K562 (cell line): Measurements from ENCODE around the gene SNIP1. TPM values are rescaled to one million over a fixed set of nuclear protein-coding genes. Genes with fewer than 3 reads are reported as not detected.
"Not testable (repeated sequence)": the region's sequence is repeated elsewhere in the genome, so short reads cannot be mapped to it uniquely, and the experiment has no call there.

Experiments used
- ATAC-seq: fragments of 200-7000 bp; cut with Tn5 transposase; 3 replicates; pipeline ENCODE4 v1.9.1; 2020; ENCODE audit warnings: moderate library complexity
- BruUV-seq: library from RNA; stranded (reverse); fragments of 400-500 nt; replicated peaks from 2 replicates; lab custom pipeline; 2021; lab: Mats Ljungman, UMichigan
- CTCF ChIA-PET: fragments of 300-600 bp; formaldehyde crosslinking; extraction: SDS; loops from one replicate; lab custom pipeline; 2021; ENCODE audit warnings: low intra/inter-chr PET ratio; lab: Yijun Ruan, JAX
- POLR2A ChIA-PET: fragments of 300-600, 350-650 bp; sonication (Branson Sonifier 250); formaldehyde crosslinking; extraction: SDS; loops from one replicate; lab custom pipeline; 2021; ENCODE audit warnings: antibody characterized with exemption, inconsistent platforms; lab: Yijun Ruan, JAX
- DNase-seq, 4 experiments: peaks; one replicate each; pipeline versions ENCODE4 v3.0.0 to v3.0.0-alpha.2; 2011 to 2018; ENCODE audit warnings: low spot score in 3 of 4, mixed read lengths in 3 of 4; ENCODE audit errors: extremely low read depth in 1 of 4
- FAIRE-seq: peaks from 2 replicates; lab custom pipeline; 2011; peaks lifted over from hg19 to GRCh38; lab: Jason Lieb, UNC
- H2AFZ ChIP-seq: 2 replicates; pipeline ENCODE4 v1.6.0; 2011; ENCODE audit warnings: low read depth, low read length, control low read depth, inconsistent platforms
- H3K27ac ChIP-seq: fragments of 200-600 bp; 3 replicates; pipeline ENCODE4 v1.8.0; 2011; ENCODE audit warnings: low read depth, mild to moderate bottlenecking, control low read depth, inconsistent platforms, low read length, moderate library complexity, mixed read lengths; ENCODE audit errors: extremely low read depth
- H3K27me3 ChIP-seq, 2 experiments: fragments of 300-600 bp in 1 of 2; 2 replicates in 1 of 2; 3 replicates in 1 of 2; pipeline versions ENCODE4 v1.6.0 to v1.8.0; 2011; ENCODE audit warnings: inconsistent platforms in 2 of 2, low read length in 2 of 2, mild to moderate bottlenecking in 1 of 2, mixed read lengths in 1 of 2, moderate library complexity in 1 of 2; ENCODE audit not compliant: control insufficient read depth in 2 of 2, insufficient read depth in 2 of 2
- H3K36me3 ChIP-seq: fragments of 300-600 bp; 3 replicates; pipeline ENCODE4 v1.8.0; 2011; ENCODE audit warnings: mild to moderate bottlenecking, low read length, inconsistent platforms; ENCODE audit not compliant: control insufficient read depth, insufficient read depth
- H3K4me1 ChIP-seq, 2 experiments: fragments of 200-600 bp in 1 of 2; replicated peaks in 1 of 2; 2 replicates in 1 of 2; 3 replicates in 1 of 2; pipeline versions ENCODE4 v1.5.1 to v1.8.0; 2011; ENCODE audit warnings: inconsistent platforms in 2 of 2, low read length in 2 of 2, mild to moderate bottlenecking in 1 of 2, mixed read lengths in 1 of 2, moderate library complexity in 1 of 2; ENCODE audit not compliant: control insufficient read depth in 2 of 2, insufficient read depth in 2 of 2
- H3K4me2 ChIP-seq: 2 replicates; pipeline ENCODE4 v1.6.1; 2011; ENCODE audit warnings: low read length, control low read depth, inconsistent platforms, mixed read lengths; ENCODE audit not compliant: insufficient read depth
- H3K4me3 ChIP-seq: fragments of 200-600 bp; sonication (generic), shearing (Covaris generic); 2 replicates; pipeline ENCODE4 v1.5.1; 2016; ENCODE audit warnings: control low read depth, inconsistent platforms
- H3K79me2 ChIP-seq: fragments of 200-600 bp; 3 replicates; pipeline ENCODE4 v1.8.0; 2011; ENCODE audit warnings: low read length, inconsistent platforms; ENCODE audit not compliant: control insufficient read depth, insufficient read depth
- H3K9ac ChIP-seq, 2 experiments: 2 replicates each; pipeline versions ENCODE4 v1.6.0 to v1.6.1; 2011; ENCODE audit warnings: low read depth in 2 of 2, low read length in 2 of 2, control low read depth in 1 of 2, inconsistent platforms in 1 of 2, mild to moderate bottlenecking in 1 of 2, mixed read lengths in 1 of 2; ENCODE audit not compliant: insufficient read depth in 1 of 2
- H3K9me1 ChIP-seq: one replicate; pipeline ENCODE4 v1.6.0; 2011; ENCODE audit warnings: inconsistent platforms, mild to moderate bottlenecking, low read length, moderate library complexity; ENCODE audit not compliant: control insufficient read depth, insufficient read depth
- H3K9me3 ChIP-seq: replicated peaks from 2 replicates; pipeline ENCODE4 v1.5.1; 2011; ENCODE audit warnings: low read depth, low read length, inconsistent platforms; ENCODE audit not compliant: control insufficient read depth, insufficient read depth
- H4K20me1 ChIP-seq: replicated peaks from 2 replicates; pipeline ENCODE4 v1.6.1; 2011; ENCODE audit warnings: low read length, inconsistent platforms, mixed read lengths; ENCODE audit not compliant: control insufficient read depth, insufficient read depth
- ARID1B ChIP-seq: fragments of 450-650 bp; IDR thresholded peaks from 2 replicates; pipeline ENCODE4 v1.6.1; 2016; ENCODE audit warnings: antibody characterized with exemption, mild to moderate bottlenecking, inconsistent platforms
- ARNT ChIP-seq, 2 experiments: fragments of 450-650 bp; IDR thresholded peaks; 2 replicates each; pipeline ENCODE4 v1.6.1; 2016; ENCODE audit warnings: mild to moderate bottlenecking in 1 of 2
- CBFA2T3 ChIP-seq: fragments of 450-650 bp; IDR thresholded peaks from 2 replicates; pipeline ENCODE4 v1.6.1; 2017
- CREM ChIP-seq: IDR thresholded peaks from 2 replicates; pipeline ENCODE4 v1.6.1; 2014; ENCODE audit warnings: antibody characterized with exemption, low read depth
- HDAC1 ChIP-seq, 2 experiments: fragments of 450-650 bp; IDR thresholded peaks; 2 replicates each; pipeline ENCODE4 v1.6.1; 2016 to 2017; ENCODE audit warnings: inconsistent platforms in 1 of 2, mild to moderate bottlenecking in 1 of 2, moderate library complexity in 1 of 2
- KDM5B ChIP-seq: fragments of 200-600 bp; sonication (generic); IDR thresholded peaks from 2 replicates; pipeline ENCODE4 v1.6.1; 2012; ENCODE audit warnings: low read depth, mild to moderate bottlenecking, moderate library complexity, low read length, control low read depth, inconsistent platforms; ENCODE audit not compliant: insufficient replicate concordance
- L3MBTL2 ChIP-seq: fragments of 450-650 bp; IDR thresholded peaks from 2 replicates; pipeline ENCODE4 v1.6.1; 2016; ENCODE audit warnings: mild to moderate bottlenecking, moderate library complexity
- PHF8 ChIP-seq: fragments of 200-600 bp; sonication (generic); IDR thresholded peaks from 2 replicates; pipeline ENCODE4 v1.6.1; 2012; ENCODE audit warnings: mixed run types, mild to moderate bottlenecking, inconsistent platforms, low read length, moderate library complexity, borderline replicate concordance
- SMARCA4 ChIP-seq: fragments of 450-650 bp; IDR thresholded peaks from 2 replicates; pipeline ENCODE4 v1.6.1; 2016
- SPI1 ChIP-seq: IDR thresholded peaks from 2 replicates; pipeline ENCODE4 v1.6.1; 2011; ENCODE audit warnings: low read depth, low read length, control low read depth, borderline replicate concordance
- TCF3 ChIP-seq: sonication (generic); formaldehyde crosslinking; IDR thresholded peaks from 2 replicates; pipeline ENCODE4 v1.4.0; 2020; ENCODE audit warnings: mild to moderate bottlenecking, missing genetic modification reagents
- TEAD1 ChIP-seq, 2 experiments: fragments of 450-650 bp in 1 of 2; sonication (generic) in 1 of 2; formaldehyde crosslinking; IDR thresholded peaks; 2 replicates each; pipeline versions ENCODE4 v1.4.0 to v1.8.0; 2020 to 2022; ENCODE audit warnings: mild to moderate bottlenecking in 2 of 2, missing genetic modification reagents in 1 of 2
- ZBTB17 ChIP-seq: fragments of 450-650 bp; formaldehyde crosslinking; IDR thresholded peaks from 2 replicates; pipeline ENCODE4 v1.4.0; 2020; ENCODE audit warnings: mild to moderate bottlenecking
- ZNF197 ChIP-seq: fragments of 200-800 bp; sonication (Bioruptor generic); IDR thresholded peaks from 2 replicates; pipeline ENCODE4 v1.6.1; 2016; ENCODE audit warnings: low read depth, missing genetic modification characterization, missing compliant biosample characterization
- ZNF263 ChIP-seq: sonication (generic); formaldehyde crosslinking; IDR thresholded peaks from 2 replicates; pipeline ENCODE4 v1.8.0; 2022; ENCODE audit warnings: mild to moderate bottlenecking, missing genetic modification reagents, borderline replicate concordance
- ZNF41 ChIP-seq: fragments of 250-450 bp; sonication (Bioruptor Pico); conservative IDR thresholded peaks from 2 replicates; pipeline ENCODE4 v1.4.0; 2020; ENCODE audit warnings: mild to moderate bottlenecking
- WGBS: fragments of 100-300 bp; shearing (Covaris generic); methylation state at CpG from one replicate; pipeline ENCODE4 v1.1.6; 2016; ENCODE audit warnings: low coverage, mixed read lengths; ENCODE audit not compliant: insufficient coverage; ENCODE audit errors: missing lambda C conversion rate; 5-methylcytosine and 5-hydroxymethylcytosine counted together
- in situ Hi-C: fragments of 300-500 bp; cut with MboI; formaldehyde crosslinking; loops from 4 replicates; pipeline ENCODE4 v1.15.0; 2018; ENCODE audit warnings: inconsistent platforms, mixed read lengths
- intact Hi-C: fragments of 100-400 bp; cut with micrococcal nuclease; formaldehyde crosslinking; loops from 2 replicates; pipeline ENCODE4 v1.14.2; 2022
- polyA plus RNA-seq, 8 experiments: library from polyadenylated mRNA; depleted of rRNA in 4 of 8; stranded (reverse) in 5 of 8; unstranded in 3 of 8; fragments of >200 nt; fragmentation: Nextera tagmentation in 2 of 8; fragmentation: Illumina TruSeq in 1 of 8; extraction: Ambion mirVana in 2 of 8; extraction: Trizol in 1 of 8; gene quantifications; 2 replicates each; pipeline versions ENCODE4 v1.2.1 to v1.2.3, GENCODE V29; 2011 to 2014; ENCODE audit warnings: inconsistent platforms in 1 of 8, missing spikeins in 1 of 8
- total RNA-seq, 7 experiments: library from RNA; depleted of rRNA in 6 of 7; stranded (reverse); fragments of >200 nt in 6 of 7; fragmentation: Illumina TruSeq in 2 of 7; extraction: Trizol in 2 of 7; gene quantifications; 2 replicates each; pipeline versions ENCODE4 v1.2.1 to v1.2.3, GENCODE V29; 2011 to 2021; ENCODE audit warnings: low replicate concordance in 1 of 7
- TF ChIP-seq, protein P1 (sequence below), 2 experiments: fragments of 450-650 bp; IDR thresholded peaks; 2 replicates each; pipeline ENCODE4 v1.6.1; 2016
- TF ChIP-seq, protein P2 (sequence below), 3 experiments: fragments of 200-800 bp in 1 of 3; fragments of 250-450 bp in 1 of 3; fragments of 450-650 bp in 1 of 3; sonication (Bioruptor Pico) in 1 of 3; sonication (Bioruptor generic) in 1 of 3; formaldehyde crosslinking in 1 of 3; IDR thresholded peaks; 2 replicates each; pipeline versions ENCODE4 v1.6.1 to v1.8.0; 2016 to 2022; ENCODE audit warnings: mild to moderate bottlenecking in 2 of 3, missing genetic modification characterization in 2 of 3, missing compliant biosample characterization in 1 of 3, moderate library complexity in 1 of 3

SNIP1 gene
- total and polyA plus RNA-seq, 9 of the 15 experiments (the other 6 are each of a cell fraction or from before 2014, with no cell fraction given), result 2.9 to 25.9 (median 14.6) TPM

DNA sequence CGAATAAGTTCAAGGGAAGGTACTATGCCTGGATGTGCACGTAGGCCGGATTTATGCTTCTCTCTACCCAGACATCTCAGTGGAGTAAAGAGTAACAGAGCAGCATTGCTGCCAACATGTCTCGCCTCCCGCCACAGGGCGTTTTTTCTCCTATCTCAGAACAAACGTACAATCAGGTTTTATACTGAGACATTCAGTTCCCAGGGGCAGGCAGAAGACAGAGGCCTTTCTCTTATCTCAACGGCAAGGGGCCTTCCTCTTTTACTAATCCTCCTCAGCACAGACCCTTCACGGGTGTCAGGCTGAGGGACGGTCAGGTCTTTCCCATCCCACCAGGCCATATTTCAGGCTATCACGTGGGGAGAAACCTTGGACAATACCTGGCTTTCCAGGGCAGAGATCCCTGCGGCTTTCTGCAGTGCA, 5.9 kb upstream of the SNIP1 start:
- H3K79me2 ChIP-seq, H3K9me1 ChIP-seq, BruUV-seq, in situ Hi-C loops, H3K9me3 ChIP-seq, H3K27me3 ChIP-seq, POLR2A ChIA-PET, H4K20me1 ChIP-seq, H3K4me3 ChIP-seq, CTCF ChIA-PET, ATAC-seq, FAIRE-seq: not testable (repeated sequence)
- DNase-seq, result peak in 1 of 4 experiments; percentile 66
- Histone ChIP-seq H2AFZ (peak overlapping the region; percentile 84), H3K9ac (peak overlapping the region; percentile 40 to 60; a peak in 3 of 4 replicates), H3K4me1 (peaks cover 58 to 64% of the 10 kb centered on the region in 2 experiments), H3K27ac (peak overlapping the region; percentile 40; the same call in 2 of the 3 replicates), H3K36me3 (peaks cover 22% of the 10 kb centered on the region; the same call in 2 of the 3 replicates), H3K4me2 (peak overlapping the region; percentile 59)
- intact Hi-C loops, result loop anchor here (5.0 to 10.0 kb wide), 4 partner anchors 48 to 132 kb away; partner anchors contain the start of genes CDCA8, MEAF6 and ZC3H12A
- 8% methylated on average over 12 of the region's 12 CpGs for WGBS
- TF ChIP-seq ARID1B (peak; percentile 58), ZNF197 (CRISPR knock-in tag) (0 out of 2 replicates have a peak, but pooled peaks have one; percentile 23), ZNF263 (CRISPR knock-in tag) (0 out of 2 replicates have a peak, but pooled peaks have one; percentile 37), CREM (0 out of 2 replicates have a peak, but pooled peaks have one; percentile 4), SPI1 (peak; percentile 96), CBFA2T3 (peak; percentile 60), ARNT (IDR thresholded peaks at IDR 0.05) (0 out of 4 replicates have a peak, but pooled peaks of 1 of the 2 experiments have one; percentile 24), ZBTB17 (CRISPR knock-in tag) (peak; percentile 92), TCF3 (CRISPR knock-in tag) (peak; percentile 63; the same call in 1 of the 2 replicates), SMARCA4 (peak; percentile 44; the same call in 1 of the 2 replicates), TEAD1 (CRISPR knock-in tag; IDR thresholded peaks at IDR 0.05) (0 out of 4 replicates have a peak, but pooled peaks of 1 of the 2 experiments have one; percentile 49), PHF8 (peak; percentile 25; the same call in 1 of the 2 replicates), ZNF41 (peak; percentile 40; the same call in 1 of the 2 replicates), L3MBTL2 (peak; percentile 42; the same call in 1 of the 2 replicates), HDAC1 (IDR thresholded peaks at IDR 0.05) (peak in 1 of 2 experiments; percentile 20; a peak in 1 of 4 replicates), KDM5B (peak; percentile 44)
- TF ChIP-seq, protein P1, sequence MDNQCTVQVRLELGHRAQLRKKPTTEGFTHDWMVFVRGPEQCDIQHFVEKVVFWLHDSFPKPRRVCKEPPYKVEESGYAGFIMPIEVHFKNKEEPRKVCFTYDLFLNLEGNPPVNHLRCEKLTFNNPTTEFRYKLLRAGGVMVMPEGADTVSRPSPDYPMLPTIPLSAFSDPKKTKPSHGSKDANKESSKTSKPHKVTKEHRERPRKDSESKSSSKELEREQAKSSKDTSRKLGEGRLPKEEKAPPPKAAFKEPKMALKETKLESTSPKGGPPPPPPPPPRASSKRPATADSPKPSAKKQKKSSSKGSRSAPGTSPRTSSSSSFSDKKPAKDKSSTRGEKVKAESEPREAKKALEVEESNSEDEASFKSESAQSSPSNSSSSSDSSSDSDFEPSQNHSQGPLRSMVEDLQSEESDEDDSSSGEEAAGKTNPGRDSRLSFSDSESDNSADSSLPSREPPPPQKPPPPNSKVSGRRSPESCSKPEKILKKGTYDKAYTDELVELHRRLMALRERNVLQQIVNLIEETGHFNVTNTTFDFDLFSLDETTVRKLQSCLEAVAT (IDR thresholded peaks at IDR 0.05), result peak in 1 of 2 experiments; percentile 68; a peak in 2 of 4 replicates
- TF ChIP-seq, protein P2, sequence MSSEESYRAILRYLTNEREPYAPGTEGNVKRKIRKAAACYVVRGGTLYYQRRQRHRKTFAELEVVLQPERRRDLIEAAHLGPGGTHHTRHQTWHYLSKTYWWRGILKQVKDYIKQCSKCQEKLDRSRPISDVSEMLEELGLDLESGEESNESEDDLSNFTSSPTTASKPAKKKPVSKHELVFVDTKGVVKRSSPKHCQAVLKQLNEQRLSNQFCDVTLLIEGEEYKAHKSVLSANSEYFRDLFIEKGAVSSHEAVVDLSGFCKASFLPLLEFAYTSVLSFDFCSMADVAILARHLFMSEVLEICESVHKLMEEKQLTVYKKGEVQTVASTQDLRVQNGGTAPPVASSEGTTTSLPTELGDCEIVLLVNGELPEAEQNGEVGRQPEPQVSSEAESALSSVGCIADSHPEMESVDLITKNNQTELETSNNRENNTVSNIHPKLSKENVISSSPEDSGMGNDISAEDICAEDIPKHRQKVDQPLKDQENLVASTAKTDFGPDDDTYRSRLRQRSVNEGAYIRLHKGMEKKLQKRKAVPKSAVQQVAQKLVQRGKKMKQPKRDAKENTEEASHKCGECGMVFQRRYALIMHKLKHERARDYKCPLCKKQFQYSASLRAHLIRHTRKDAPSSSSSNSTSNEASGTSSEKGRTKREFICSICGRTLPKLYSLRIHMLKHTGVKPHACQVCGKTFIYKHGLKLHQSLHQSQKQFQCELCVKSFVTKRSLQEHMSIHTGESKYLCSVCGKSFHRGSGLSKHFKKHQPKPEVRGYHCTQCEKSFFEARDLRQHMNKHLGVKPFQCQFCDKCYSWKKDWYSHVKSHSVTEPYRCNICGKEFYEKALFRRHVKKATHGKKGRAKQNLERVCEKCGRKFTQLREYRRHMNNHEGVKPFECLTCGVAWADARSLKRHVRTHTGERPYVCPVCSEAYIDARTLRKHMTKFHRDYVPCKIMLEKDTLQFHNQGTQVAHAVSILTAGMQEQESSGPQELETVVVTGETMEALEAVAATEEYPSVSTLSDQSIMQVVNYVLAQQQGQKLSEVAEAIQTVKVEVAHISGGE (CRISPR knock-in tag; IDR thresholded peaks at IDR 0.05), result 0 out of 6 replicates have a peak, but pooled peaks of 1 of the 3 experiments have one; percentile 41
